Endothelial cell of hepatic sinusoid (primary cell): ENCODE data around the gene ADGRA3.

ENCODE experiments used
- in situ Hi-C: cut with HindIII; loops from 2 replicates; pipeline ENCODE4 v1.10.0; 2017; ENCODE audit warnings: low sequenced_read_pairs

The ADGRA3 gene

GRCh38 chr4:22389240-22389870, 126.5 kb downstream of the ADGRA3 start:
- in situ Hi-C loops = loop anchor here (25.0 kb wide), 1 partner anchor 577 kb away; no protein-coding TSS in a partner anchor

- in situ Hi-C loops = loop anchor here (25.0 kb wide), 1 partner anchor 573 kb away; no protein-coding TSS in a partner anchor
Observed at GRCh38 chr4:22385611-22386011, 130.3 kb downstream of the ADGRA3 start.

- in situ Hi-C loops = loop anchor here (25.0 kb wide), 1 partner anchor 572 kb away; no protein-coding TSS in a partner anchor
Observed at GRCh38 chr4:22384154-22384553, 131.7 kb downstream of the ADGRA3 start.

GRCh38 chr4:22382216-22382615, 133.7 kb downstream of the ADGRA3 start:
- in situ Hi-C loops = loop anchor here (25.0 kb wide), 1 partner anchor 570 kb away; no protein-coding TSS in a partner anchor

GRCh38 chr4:22372986-22373385, 142.9 kb downstream of the ADGRA3 start:
- in situ Hi-C loops = no loop called here

GRCh38 chr4:22369901-22370562, 145.8 kb downstream of the ADGRA3 start:
- in situ Hi-C loops = no loop called here

GRCh38 chr4:22363787-22364186, 152.1 kb downstream of the ADGRA3 start:
- in situ Hi-C loops = no loop called here

- in situ Hi-C loops = no loop called here
Observed at GRCh38 chr4:22363036-22363435, 152.8 kb downstream of the ADGRA3 start.

- in situ Hi-C loops = no loop called here
Observed at GRCh38 chr4:22356987-22357596, 158.8 kb downstream of the ADGRA3 start.

GRCh38 chr4:22348410-22348809, 167.5 kb downstream of the ADGRA3 start:
- in situ Hi-C loops = no loop called here

GRCh38 chr4:22345678-22346077, 170.2 kb downstream of the ADGRA3 start:
- in situ Hi-C loops = no loop called here

GRCh38 chr4:22345055-22345454, 170.8 kb downstream of the ADGRA3 start:
- in situ Hi-C loops = no loop called here

- in situ Hi-C loops = no loop called here
Observed at GRCh38 chr4:22343606-22344005, 172.3 kb downstream of the ADGRA3 start.

- in situ Hi-C loops = no loop called here
Observed at GRCh38 chr4:22339491-22339890, 176.4 kb downstream of the ADGRA3 start.

- in situ Hi-C loops = no loop called here
Observed at GRCh38 chr4:22338796-22339195, 177.1 kb downstream of the ADGRA3 start.
